Keratinocyte (primary cell): Measurements from ENCODE around the gene TMC5. TPM values are rescaled to one million over a fixed set of nuclear protein-coding genes. Genes with fewer than 3 reads are reported as not detected.
A peak's percentile ranks its signal among the peaks of the same experiment; 100 is the strongest.
"Not testable (repeated sequence)": the region's sequence is repeated elsewhere in the genome, so short reads cannot be mapped to it uniquely, and the experiment has no call there.

Experiments
- DNase-seq: peaks from one replicate; pipeline ENCODE4 v3.0.0-alpha.2; 2011; ENCODE audit warnings: low read depth, missing footprints, low spot score
- FAIRE-seq: peaks from 2 replicates; lab custom pipeline; 2011; peaks lifted over from hg19 to GRCh38; lab: Jason Lieb, UNC
- H2AFZ ChIP-seq: 2 replicates; pipeline ENCODE4 v1.6.0; 2012; ENCODE audit warnings: low read length, control low read depth, inconsistent platforms; ENCODE audit not compliant: control insufficient read depth
- H3K27ac ChIP-seq: 2 replicates; pipeline ENCODE4 v1.5.1; 2011; ENCODE audit warnings: low read length; ENCODE audit not compliant: control insufficient read depth, insufficient read depth
- H3K27me3 ChIP-seq: 3 replicates; pipeline ENCODE4 v1.6.0; 2011; ENCODE audit warnings: low read length; ENCODE audit not compliant: control insufficient read depth, insufficient read depth; ENCODE audit errors: extremely low read depth
- H3K36me3 ChIP-seq, 2 experiments: 2 replicates in 1 of 2; 3 replicates in 1 of 2; pipeline ENCODE4 v1.5.1; 2011; ENCODE audit warnings: low read length in 2 of 2, mild to moderate bottlenecking in 1 of 2; ENCODE audit not compliant: control insufficient read depth in 2 of 2, insufficient read depth in 2 of 2; ENCODE audit errors: extremely low read depth in 1 of 2
- H3K4me1 ChIP-seq: 3 replicates; pipeline ENCODE4 v1.5.1; 2011; ENCODE audit warnings: low read length; ENCODE audit not compliant: control insufficient read depth, insufficient read depth; ENCODE audit errors: extremely low read depth
- H3K4me2 ChIP-seq: 3 replicates; pipeline ENCODE4 v1.6.0; 2011; ENCODE audit warnings: low read depth, low read length; ENCODE audit not compliant: control insufficient read depth, insufficient read depth; ENCODE audit errors: extremely low read depth
- H3K4me3 ChIP-seq, 3 experiments: fragments of 200-600 bp in 1 of 3; sonication (generic) in 1 of 3; 2 replicates in 2 of 3; 3 replicates in 1 of 3; pipeline ENCODE4 v1.5.1; 2011 to 2016; ENCODE audit warnings: low read length in 3 of 3, mild to moderate bottlenecking in 3 of 3, control low read depth in 2 of 3, inconsistent platforms in 1 of 3, low read depth in 1 of 3, mixed read lengths in 1 of 3, mixed run types in 1 of 3, moderate library complexity in 1 of 3; ENCODE audit not compliant: control insufficient read depth in 2 of 3, insufficient read depth in 2 of 3; ENCODE audit errors: extremely low read depth in 1 of 3
- H3K79me2 ChIP-seq: 2 replicates; pipeline ENCODE4 v1.6.0; 2012; ENCODE audit warnings: low read length; ENCODE audit not compliant: control insufficient read depth, insufficient read depth
- H3K9ac ChIP-seq: 3 replicates; pipeline ENCODE4 v1.6.0; 2011; ENCODE audit warnings: low read length; ENCODE audit not compliant: control insufficient read depth, insufficient read depth; ENCODE audit errors: extremely low read depth
- H3K9me1 ChIP-seq: 3 replicates; pipeline ENCODE4 v1.6.0; 2011; ENCODE audit warnings: low read length; ENCODE audit not compliant: control insufficient read depth, insufficient read depth; ENCODE audit errors: extremely low read depth
- H3K9me3 ChIP-seq: 2 replicates; pipeline ENCODE4 v1.5.1; 2012; ENCODE audit warnings: low read depth, low read length; ENCODE audit not compliant: control insufficient read depth
- H4K20me1 ChIP-seq: 3 replicates; pipeline ENCODE4 v1.6.0; 2011; ENCODE audit warnings: low read length; ENCODE audit not compliant: control insufficient read depth, insufficient read depth; ENCODE audit errors: extremely low read depth
- CTCF ChIP-seq, 3 experiments: IDR thresholded peaks in 1 of 3; conservative IDR thresholded peaks in 1 of 3; optimal IDR thresholded peaks in 1 of 3; 2 replicates in 2 of 3; 3 replicates in 1 of 3; pipeline versions ENCODE3 to v1.5.1; 2011; ENCODE audit warnings: low read length in 3 of 3, mild to moderate bottlenecking in 3 of 3, moderate library complexity in 2 of 3, control low read depth in 1 of 3, inconsistent platforms in 1 of 3; ENCODE audit not compliant: insufficient read depth in 2 of 3; ENCODE audit errors: extremely low read depth in 1 of 3
- EZH2 ChIP-seq: IDR thresholded peaks from one replicate; pipeline ENCODE4 v1.6.1; 2012; ENCODE audit warnings: inconsistent platforms, mild to moderate bottlenecking, low read length, moderate library complexity
- dilution Hi-C: fragments of 300-500 bp; cut with MboI; formaldehyde crosslinking; loops from one replicate; pipeline ENCODE4 v1.7.0; 2020; ENCODE audit warnings: low sequenced_read_pairs; ENCODE audit not compliant: extremely low pct_ligation_motif_present
- polyA plus RNA-seq, 5 experiments: library from polyadenylated mRNA; depleted of rRNA in 3 of 5; stranded (reverse) in 3 of 5; stranded (forward) in 1 of 5; unstranded in 1 of 5; fragments of >200 nt; gene quantifications; 1 replicate in 1 of 5; 2 replicates in 3 of 5; 3 replicates in 1 of 5; pipeline versions ENCODE4 v1.2.1 to v1.2.3, GENCODE V29; 2011 to 2012; ENCODE audit warnings: missing spikeins in 2 of 5, low read depth in 1 of 5, low replicate concordance in 1 of 5

Gene TMC5
- polyA plus RNA-seq, 1 donor (not counting 4 experiments of a cell fraction or from before 2014, with no cell fraction given): 0.18 TPM

GRCh38 chr16:19411298-19411697 lies 6.4 kb upstream of the TMC5 start:
- TF ChIP-seq CTCF (optimal IDR thresholded peaks at IDR 0.05 in 1 of 3, IDR thresholded peaks at IDR 0.05 in 1 of 3, conservative IDR thresholded peaks at IDR 0.05 in 1 of 3; ENCODE audit: extremely low read depth in 1 of 3, insufficient read depth in 2 of 3, low read length in 3 of 3) (no peak), EZH2 (peak; percentile 27)
- Histone ChIP-seq H3K9me3 (no peaks in the 10 kb centered on the region), H3K4me2 (peak overlapping the region; percentile 78), H4K20me1 (no peaks in the 10 kb centered on the region), H3K4me3 (peak overlapping the region in 1 of 3 experiments; percentile 63), H3K9me1 (no peaks in the 10 kb centered on the region), H3K27ac (no peak overlapping the region), H3K27me3 (peaks cover 7% of the 10 kb centered on the region), H2AFZ (no peak overlapping the region), H3K4me1 (peaks cover 13% of the 10 kb centered on the region), H3K36me3 (no peaks in the 10 kb centered on the region), H3K79me2 (no peaks in the 10 kb centered on the region), H3K9ac (no peak overlapping the region)
- no peak for DNase-seq
- FAIRE-seq: no peak
- dilution Hi-C loops: loop anchor here (25.0 kb wide), 1 partner anchor 101 kb away; the partner anchor contains the start of genes CCP110 and GDE1

- not testable (repeated sequence) for FAIRE-seq, H3K27me3 ChIP-seq, H3K4me2 ChIP-seq
These were observed 5.6 kb upstream of the TMC5 start for GRCh38 chr16:19412055-19412454.

GRCh38 chr16:19415461-19415860 lies 2.2 kb upstream of the TMC5 start:
- peak overlapping the region; percentile 39 for H3K4me2 ChIP-seq
- dilution Hi-C loops: loop anchor here (25.0 kb wide), 1 partner anchor 97 kb away; the partner anchor contains the start of genes CCP110 and GDE1
- no peak overlapping the region for H3K9ac ChIP-seq
- no peaks in the 10 kb centered on the region for H3K36me3 ChIP-seq
- H3K4me3 ChIP-seq: no peak overlapping the region
- no peaks in the 10 kb centered on the region for H3K79me2 ChIP-seq
- H3K9me3 ChIP-seq: no peaks in the 10 kb centered on the region
- H3K27ac ChIP-seq: no peak overlapping the region
- TF ChIP-seq CTCF (optimal IDR thresholded peaks at IDR 0.05 in 1 of 3, IDR thresholded peaks at IDR 0.05 in 1 of 3, conservative IDR thresholded peaks at IDR 0.05 in 1 of 3; ENCODE audit: extremely low read depth in 1 of 3, insufficient read depth in 2 of 3, low read length in 3 of 3) (no peak), EZH2 (no peak)
- FAIRE-seq: no peak
- peaks cover 7% of the 10 kb centered on the region for H3K27me3 ChIP-seq
- no peaks in the 10 kb centered on the region for H3K9me1 ChIP-seq
- peaks cover 11% of the 10 kb centered on the region for H3K4me1 ChIP-seq
- no peak overlapping the region for H2AFZ ChIP-seq
- no peaks in the 10 kb centered on the region for H4K20me1 ChIP-seq
- DNase-seq: no peak

More at GRCh38 chr16:19412055-19412454, 5.6 kb upstream of the TMC5 start:
- H3K9ac ChIP-seq, H3K9me3 ChIP-seq, H4K20me1 ChIP-seq, H3K27ac ChIP-seq, H3K36me3 ChIP-seq, H3K4me3 ChIP-seq, H3K9me1 ChIP-seq, H3K79me2 ChIP-seq, H2AFZ ChIP-seq, DNase-seq: not testable (repeated sequence)
- H3K4me1 ChIP-seq: peaks cover 13% of the 10 kb centered on the region
- dilution Hi-C loops: loop anchor here (25.0 kb wide), 1 partner anchor 100 kb away; the partner anchor contains the start of genes CCP110 and GDE1
